Middle frontal gyrus (tissue), 1 donor: ENCODE measurements around the gene ECHDC3.
"Not testable (repeated sequence)": the region's sequence is repeated elsewhere in the genome, so short reads cannot be mapped to it uniquely, and the experiment has no call there.

ENCODE experiments used
- DNase-seq: peaks from one replicate; pipeline ENCODE4 v3.0.0-alpha.2; 2015; ENCODE audit warnings: low spot score; ENCODE audit errors: extremely low spot score

The ECHDC3 gene

GRCh38 chr10:11715815-11716494, 26.2 kb upstream of the ECHDC3 start:
- no peak for DNase-seq

GRCh38 chr10:11716686-11717085, 25.5 kb upstream of the ECHDC3 start:
- no peak for DNase-seq

- no peak for DNase-seq
Observed at GRCh38 chr10:11719496-11720259, 22.5 kb upstream of the ECHDC3 start.

GRCh38 chr10:11720260-11720741, 21.9 kb upstream of the ECHDC3 start:
- no peak for DNase-seq

GRCh38 chr10:11721806-11722205, 20.4 kb upstream of the ECHDC3 start:
- no peak for DNase-seq

- no peak for DNase-seq
Observed at GRCh38 chr10:11723359-11723758, 18.8 kb upstream of the ECHDC3 start.

GRCh38 chr10:11724938-11725776, 17.0 kb upstream of the ECHDC3 start:
- DNase-seq = peak; percentile 26

GRCh38 chr10:11725912-11726311, 16.3 kb upstream of the ECHDC3 start:
- DNase-seq = no peak

GRCh38 chr10:11727563-11727962, 14.6 kb upstream of the ECHDC3 start:
- DNase-seq = no peak

- DNase-seq = no peak
Observed at GRCh38 chr10:11728353-11728752, 13.8 kb upstream of the ECHDC3 start.

GRCh38 chr10:11729790-11730315, 12.3 kb upstream of the ECHDC3 start:
- no peak for DNase-seq

GRCh38 chr10:11730779-11731178, 11.4 kb upstream of the ECHDC3 start:
- DNase-seq = no peak

GRCh38 chr10:11736767-11737166, 5.4 kb upstream of the ECHDC3 start:
- DNase-seq = not testable (repeated sequence)

- DNase-seq = not testable (repeated sequence)
Observed at GRCh38 chr10:11737258-11738032, 4.7 kb upstream of the ECHDC3 start.

GRCh38 chr10:11740907-11741306, 1.3 kb upstream of the ECHDC3 start:
- DNase-seq = no peak

- DNase-seq = no peak
Observed at GRCh38 chr10:11741608-11742007, 574 bp upstream of the ECHDC3 start.

- DNase-seq = no peak
Observed at GRCh38 chr10:11742779-11743298, 657 bp downstream of the ECHDC3 start.

GRCh38 chr10:11743461-11744338, 1.5 kb downstream of the ECHDC3 start:
- no peak for DNase-seq

- no peak for DNase-seq
Observed at GRCh38 chr10:11745045-11745444, 2.9 kb downstream of the ECHDC3 start.
